H1 (cell line): ENCODE data around the gene C19orf18. TPM values are rescaled to one million over a fixed set of nuclear protein-coding genes. Genes with fewer than 3 reads are reported as not detected.

Source experiments
- CTCF ChIA-PET: fragments of 300-600 bp; sonication (Branson Sonifier 250); formaldehyde crosslinking; loops from one replicate; lab custom pipeline; 2021; ENCODE audit not compliant: partially characterized antibody; lab: Charles Lee
- POLR2A ChIA-PET: fragments of 300-600 bp; sonication (Branson Sonifier 250); formaldehyde crosslinking; loops from one replicate; lab custom pipeline; 2021; ENCODE audit warnings: inconsistent platforms; ENCODE audit not compliant: partially characterized antibody; lab: Charles Lee
- DNase-seq, 2 experiments: peaks; one replicate each; pipeline versions ENCODE4 v3.0.0 to v3.0.0-alpha.2; 2010 to 2022; ENCODE audit warnings: low spot score in 2 of 2, low read depth in 1 of 2, mixed read lengths in 1 of 2
- FAIRE-seq: peaks from 2 replicates; lab custom pipeline; 2011; peaks lifted over from hg19 to GRCh38; lab: Jason Lieb, UNC
- H2AFZ ChIP-seq: 2 replicates; pipeline ENCODE4 v1.8.1; 2012; ENCODE audit warnings: low read length, inconsistent platforms
- H2AK5ac ChIP-seq: 2 replicates; pipeline ENCODE4 v1.6.1; 2013; ENCODE audit warnings: low read depth, low read length
- H2BK120ac ChIP-seq: replicated peaks from 2 replicates; pipeline ENCODE3; 2013; ENCODE audit warnings: low read depth, low read length, inconsistent platforms
- H2BK12ac ChIP-seq: 2 replicates; pipeline ENCODE4 v1.6.1; 2013; ENCODE audit warnings: low read depth, low read length
- H2BK15ac ChIP-seq: 2 replicates; pipeline ENCODE4 v1.6.1; 2013; ENCODE audit warnings: low read length
- H2BK20ac ChIP-seq: 2 replicates; pipeline ENCODE4 v1.6.1; 2013; ENCODE audit warnings: low read length
- H2BK5ac ChIP-seq: 2 replicates; pipeline ENCODE4 v1.6.1; 2013; ENCODE audit warnings: low read depth, low read length
- H3K14ac ChIP-seq: 2 replicates; pipeline ENCODE4 v1.6.1; 2013; ENCODE audit warnings: inconsistent platforms; ENCODE audit not compliant: insufficient read length
- H3K18ac ChIP-seq: 2 replicates; pipeline ENCODE4 v1.6.1; 2013; ENCODE audit warnings: low read length; ENCODE audit errors: extremely low read depth
- H3K23ac ChIP-seq: 2 replicates; pipeline ENCODE4 v1.6.1; 2013; ENCODE audit warnings: inconsistent platforms; ENCODE audit not compliant: insufficient read length
- H3K23me2 ChIP-seq: 2 replicates; pipeline ENCODE4 v1.6.1; 2013; ENCODE audit warnings: low read depth, low read length
- H3K27ac ChIP-seq: 2 replicates; pipeline ENCODE4 v1.6.1; 2011; ENCODE audit warnings: low read depth, low read length, inconsistent platforms
- H3K27me3 ChIP-seq, 4 experiments: replicated peaks in 1 of 4; 1 replicate in 1 of 4; 2 replicates in 3 of 4; pipeline versions ENCODE4 v1.6.1 to v1.8.1; 2011 to 2013; ENCODE audit warnings: low read length in 3 of 4, mild to moderate bottlenecking in 3 of 4, inconsistent platforms in 2 of 4, mixed read lengths in 2 of 4, moderate library complexity in 1 of 4; ENCODE audit not compliant: control insufficient read depth in 3 of 4, insufficient read depth in 3 of 4; ENCODE audit errors: extremely low read depth in 1 of 4
- H3K36me3 ChIP-seq, 4 experiments: 2 replicates each; pipeline versions ENCODE4 v1.6.1 to v1.8.1; 2011 to 2013; ENCODE audit warnings: mild to moderate bottlenecking in 4 of 4, low read length in 3 of 4, moderate library complexity in 2 of 4, control low read depth in 1 of 4, inconsistent platforms in 1 of 4; ENCODE audit not compliant: insufficient read depth in 4 of 4, control insufficient read depth in 2 of 4
- H3K4ac ChIP-seq: replicated peaks from 2 replicates; pipeline ENCODE3; 2013; ENCODE audit warnings: low read length, low read depth, mixed read lengths, inconsistent platforms; ENCODE audit not compliant: insufficient read length
- H3K4me1 ChIP-seq, 4 experiments: replicated peaks in 1 of 4; 1 replicate in 1 of 4; 2 replicates in 3 of 4; pipeline versions ENCODE4 v1.6.1 to v1.8.1; 2011 to 2013; ENCODE audit warnings: low read length in 3 of 4, inconsistent platforms in 2 of 4, mixed read lengths in 1 of 4; ENCODE audit not compliant: insufficient read depth in 4 of 4, control insufficient read depth in 3 of 4
- H3K4me2 ChIP-seq, 2 experiments: 2 replicates each; pipeline versions ENCODE4 v1.6.1 to v1.8.1; 2011 to 2013; ENCODE audit warnings: low read depth in 2 of 2, low read length in 2 of 2, control low read depth in 1 of 2, inconsistent platforms in 1 of 2, mild to moderate bottlenecking in 1 of 2; ENCODE audit not compliant: insufficient read depth in 1 of 2
- H3K4me3 ChIP-seq, 4 experiments: fragments of 200-600, 300-600 bp in 1 of 4; sonication (generic), shearing (Covaris generic), sonication (Bioruptor Twin) in 1 of 4; 2 replicates each; pipeline versions ENCODE4 v1.5.1 to v1.8.1; 2011 to 2016; ENCODE audit warnings: low read length in 4 of 4, low read depth in 3 of 4, control low read depth in 2 of 4, inconsistent platforms in 2 of 4, mild to moderate bottlenecking in 2 of 4, mixed read lengths in 1 of 4, moderate library complexity in 1 of 4; ENCODE audit not compliant: insufficient read depth in 2 of 4; ENCODE audit errors: extremely low read depth in 1 of 4
- H3K56ac ChIP-seq: replicated peaks from 2 replicates; pipeline ENCODE3; 2013; ENCODE audit warnings: low read depth, mild to moderate bottlenecking, mixed read lengths, low read length, inconsistent platforms; ENCODE audit not compliant: insufficient read length
- H3K79me1 ChIP-seq: 2 replicates; pipeline ENCODE4 v1.6.1; 2013; ENCODE audit warnings: low read depth, low read length, control low read depth
- H3K79me2 ChIP-seq, 2 experiments: 2 replicates each; pipeline versions ENCODE4 v1.6.1 to v1.8.1; 2012 to 2013; ENCODE audit warnings: low read length in 2 of 2, mild to moderate bottlenecking in 2 of 2, inconsistent platforms in 1 of 2; ENCODE audit not compliant: insufficient read depth in 2 of 2, control insufficient read depth in 1 of 2
- H3K9ac ChIP-seq, 4 experiments: replicated peaks in 1 of 4; 1 replicate in 1 of 4; 2 replicates in 3 of 4; pipeline versions ENCODE4 v1.6.1 to v1.8.1; 2011 to 2013; ENCODE audit warnings: low read depth in 3 of 4, low read length in 3 of 4, control low read depth in 2 of 4, mild to moderate bottlenecking in 2 of 4, moderate library complexity in 2 of 4, inconsistent platforms in 1 of 4; ENCODE audit errors: extremely low read depth in 1 of 4
- H3K9me3 ChIP-seq, 2 experiments: 2 replicates each; pipeline versions ENCODE4 v1.6.1 to v1.8.1; 2012 to 2013; ENCODE audit warnings: mild to moderate bottlenecking in 2 of 2, moderate library complexity in 2 of 2, control low read depth in 1 of 2, inconsistent platforms in 1 of 2, low read depth in 1 of 2, low read length in 1 of 2, mixed read lengths in 1 of 2; ENCODE audit not compliant: insufficient read depth in 2 of 2
- H4K20me1 ChIP-seq, 2 experiments: replicated peaks in 1 of 2; 2 replicates each; pipeline versions ENCODE3 to v1.8.1; 2011 to 2013; ENCODE audit warnings: inconsistent platforms in 2 of 2, low read length in 2 of 2, mild to moderate bottlenecking in 1 of 2; ENCODE audit not compliant: insufficient read depth in 2 of 2, control insufficient read depth in 1 of 2
- H4K5ac ChIP-seq: 2 replicates; pipeline ENCODE4 v1.6.1; 2013; ENCODE audit warnings: low read length, low read depth, mixed read lengths, inconsistent platforms; ENCODE audit not compliant: insufficient read length
- H4K8ac ChIP-seq: 2 replicates; pipeline ENCODE4 v1.8.0; 2013; ENCODE audit warnings: mild to moderate bottlenecking, moderate library complexity, low read length, inconsistent platforms; ENCODE audit not compliant: insufficient read depth; ENCODE audit errors: extremely low read depth
- H4K91ac ChIP-seq: replicated peaks from 2 replicates; pipeline ENCODE3; 2013; ENCODE audit warnings: low read length, mixed read lengths, inconsistent platforms; ENCODE audit not compliant: insufficient read length
- POU5F1 ChIP-seq: IDR thresholded peaks from 2 replicates; pipeline ENCODE4 v1.6.1; 2011; ENCODE audit warnings: low read depth, mild to moderate bottlenecking, low read length, moderate library complexity
- SUZ12 ChIP-seq: fragments of 200-600 bp; sonication (generic); IDR thresholded peaks from 2 replicates; pipeline ENCODE4 v1.6.1; 2012; ENCODE audit warnings: mild to moderate bottlenecking, inconsistent platforms, low read length, moderate library complexity, mixed read lengths
- WGBS, 2 experiments: shearing (Covaris generic) in 1 of 2; methylation state at CpG; one replicate each; pipeline versions ENCODE4 v1.1.6 to v1.1.7; 2013 to 2015; ENCODE audit warnings: low lambda C conversion rate in 2 of 2, mixed read lengths in 2 of 2, inconsistent platforms in 1 of 2, low coverage in 1 of 2, missing lambda C conversion rate in 1 of 2; ENCODE audit not compliant: insufficient replicate concordance in 2 of 2, insufficient coverage in 1 of 2, insufficient read length in 1 of 2; ENCODE audit errors: extremely low coverage in 1 of 2, missing lambda C conversion rate in 1 of 2; 5-methylcytosine and 5-hydroxymethylcytosine counted together
- polyA plus RNA-seq, 7 experiments: library from polyadenylated mRNA; depleted of rRNA in 3 of 7; stranded (reverse) in 5 of 7; unstranded in 2 of 7; fragments of >200 nt in 5 of 7; fragments of 200-250 nt in 2 of 7; gene quantifications; 1 replicate in 5 of 7; 2 replicates in 1 of 7; 4 replicates in 1 of 7; pipeline versions ENCODE4 v1.2.1 to v1.2.3, GENCODE V29; 2011 to 2013; ENCODE audit warnings: missing spikeins in 2 of 7, mixed read lengths in 2 of 7
- total RNA-seq: library from RNA; stranded (reverse); fragmentation: NEBNext Ultra II Directional; extraction: Animal tissue kit (Norgen Biotek cat#: 25700); gene quantifications from 2 replicates; pipeline ENCODE4 v1.2.1, GENCODE V29; 2021

The C19orf18 gene
- total and polyA plus RNA-seq, 2 of the 8 experiments (the other 6 are each of a cell fraction or from before 2014, with no cell fraction given), result 0.12 to 0.99 TPM

DNA sequence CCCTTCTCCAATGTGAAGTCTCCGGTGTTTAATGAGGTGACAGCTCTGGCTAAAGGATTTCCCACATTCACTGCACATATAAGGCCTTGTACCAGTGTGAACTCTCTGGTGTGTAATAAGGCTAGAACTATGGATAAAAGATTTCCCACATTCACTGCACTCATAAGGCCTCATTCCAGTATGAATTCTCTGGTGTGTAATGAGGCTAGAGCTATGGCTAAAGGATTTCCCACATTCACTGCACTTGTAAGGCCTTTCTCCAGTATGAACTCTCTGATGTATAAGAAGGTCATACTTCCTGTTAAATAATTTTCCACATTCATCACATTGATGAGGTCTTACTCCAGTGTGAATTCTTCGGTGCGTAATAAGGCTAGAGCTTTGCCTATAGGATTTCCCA, 32.7 kb downstream of the C19orf18 start:
- H2BK5ac ChIP-seq, result no peak overlapping the region
- H3K9me3 ChIP-seq, result peaks cover 0 to 5% of the 10 kb centered on the region in 2 experiments; a peak in 1 of 4 replicates
- WGBS, 2 experiments, result 100% methylated on average over 3 of the region's 3 CpGs; no CpG with 5 or more reads in 1 of the 2 experiments
- no peak for DNase-seq
- H3K27me3 ChIP-seq, result no peaks in the 10 kb centered on the region
- no peak overlapping the region for H4K8ac ChIP-seq
- H3K4ac ChIP-seq, result no peak overlapping the region
- no peak overlapping the region for H2BK12ac ChIP-seq
- no peak overlapping the region for H3K18ac ChIP-seq
- H3K27ac ChIP-seq, result no peak overlapping the region
- H3K36me3 ChIP-seq, result peaks cover 15 to 36% (median 31%) of the 10 kb centered on the region in 4 experiments
- peaks cover 23% of the 10 kb centered on the region for H3K79me1 ChIP-seq
- H2AFZ ChIP-seq, result no peak overlapping the region
- ChIA-PET CTCF (no interaction called here), POLR2A (interaction anchor here (0.6 to 1.0 kb wide), 3 partner anchors 20 to 55 kb away, joined by 3 to 4 read pairs (median 3); partner anchors contain the start of gene ZNF417)
- H2AK5ac ChIP-seq, result no peak overlapping the region
- H4K20me1 ChIP-seq, result peaks cover 0 to 8% of the 10 kb centered on the region in 2 experiments
- H3K4me3 ChIP-seq, result no peak overlapping the region
- no peak overlapping the region for H2BK15ac ChIP-seq
- H3K79me2 ChIP-seq, result peaks cover 26 to 55% of the 10 kb centered on the region in 2 experiments
- TF ChIP-seq POU5F1 (no peak), SUZ12 (no peak)
- peaks cover 0 to 6% (median 2%) of the 10 kb centered on the region in 4 experiments; a peak in 5 of 7 replicates for H3K4me1 ChIP-seq
- no peak overlapping the region for H3K4me2 ChIP-seq
- peaks cover under 1% of the 10 kb centered on the region; the same call in 1 of the 2 replicates for H3K23me2 ChIP-seq
- no peak overlapping the region for H3K56ac ChIP-seq
- no peak overlapping the region for H3K9ac ChIP-seq
- no peak for FAIRE-seq
- no peak overlapping the region for H4K5ac ChIP-seq
- H3K14ac ChIP-seq, result no peak overlapping the region
- H3K23ac ChIP-seq, result no peak overlapping the region
- H2BK120ac ChIP-seq, result no peak overlapping the region
- H2BK20ac ChIP-seq, result no peak overlapping the region
- H4K91ac ChIP-seq, result no peak overlapping the region
